Endothelial cell of umbilical vein (primary cell): Measurements from ENCODE around the gene LGI2. TPM values are rescaled to one million over a fixed set of nuclear protein-coding genes. Genes with fewer than 3 reads are reported as not detected.
A peak's percentile ranks its signal among the peaks of the same experiment; 100 is the strongest.

Source experiments
- BruUV-seq: library from RNA; stranded (reverse); fragments of 400-500 nt; replicated peaks from 2 replicates; lab custom pipeline; 2021; lab: Mats Ljungman, UMichigan
- CTCF ChIA-PET: fragments of 300-600, 350-600 bp; sonication (Branson Sonifier 250); formaldehyde crosslinking; loops from one replicate; lab custom pipeline; 2021; ENCODE audit warnings: antibody characterized with exemption, inconsistent platforms; lab: Charles Lee
- POLR2A ChIA-PET: fragments of 300-600, 350-600 bp; sonication (Branson Sonifier 250); formaldehyde crosslinking; loops from one replicate; lab custom pipeline; 2021; ENCODE audit warnings: antibody characterized with exemption, inconsistent platforms; lab: Charles Lee
- DNase-seq: peaks from one replicate; pipeline ENCODE4 v3.0.0-alpha.2; 2011; ENCODE audit warnings: low read depth, low spot score
- FAIRE-seq: peaks from 2 replicates; lab custom pipeline; 2011; peaks lifted over from hg19 to GRCh38; lab: Jason Lieb, UNC
- H2AFZ ChIP-seq: 2 replicates; pipeline ENCODE4 v1.6.0; 2012; ENCODE audit warnings: low read depth, low read length, control low read depth, inconsistent platforms
- H3K27ac ChIP-seq: 2 replicates; pipeline ENCODE4 v1.5.1; 2011; ENCODE audit warnings: low read depth, mild to moderate bottlenecking, control low read depth, low read length, moderate library complexity; ENCODE audit not compliant: insufficient read depth
- H3K27me3 ChIP-seq, 2 experiments: 2 replicates each; pipeline versions ENCODE4 v1.6.0 to v1.6.1; 2011; ENCODE audit warnings: low read length in 2 of 2, mixed read lengths in 1 of 2; ENCODE audit not compliant: control insufficient read depth in 2 of 2, insufficient read depth in 2 of 2
- H3K36me3 ChIP-seq, 2 experiments: 2 replicates in 1 of 2; 3 replicates in 1 of 2; pipeline ENCODE4 v1.5.1; 2011; ENCODE audit warnings: low read length in 2 of 2, mild to moderate bottlenecking in 1 of 2, moderate library complexity in 1 of 2; ENCODE audit not compliant: control insufficient read depth in 2 of 2, insufficient read depth in 2 of 2; ENCODE audit errors: extremely low read depth in 1 of 2
- H3K4me1 ChIP-seq: 3 replicates; pipeline ENCODE4 v1.5.1; 2011; ENCODE audit warnings: mild to moderate bottlenecking, low read length; ENCODE audit not compliant: control insufficient read depth, insufficient read depth; ENCODE audit errors: extremely low read depth
- H3K4me2 ChIP-seq: 2 replicates; pipeline ENCODE4 v1.6.1; 2011; ENCODE audit warnings: low read length, control low read depth, mixed read lengths; ENCODE audit not compliant: insufficient read depth
- H3K4me3 ChIP-seq, 3 experiments: fragments of 200-600 bp in 1 of 3; sonication (generic), shearing (Covaris generic) in 1 of 3; replicated peaks in 1 of 3; 2 replicates each; pipeline ENCODE4 v1.5.1; 2011 to 2016; ENCODE audit warnings: control low read depth in 3 of 3, low read length in 3 of 3, mild to moderate bottlenecking in 2 of 3, inconsistent platforms in 1 of 3, low read depth in 1 of 3, moderate library complexity in 1 of 3; ENCODE audit not compliant: insufficient read depth in 1 of 3
- H3K79me2 ChIP-seq: 2 replicates; pipeline ENCODE4 v1.6.0; 2012; ENCODE audit warnings: low read length, inconsistent platforms; ENCODE audit not compliant: control insufficient read depth, insufficient read depth
- H3K9ac ChIP-seq: replicated peaks from 2 replicates; pipeline ENCODE3; 2011; ENCODE audit warnings: low read length, control low read depth; ENCODE audit not compliant: insufficient read depth; ENCODE audit errors: extremely low read depth
- H3K9me1 ChIP-seq: replicated peaks from 3 replicates; pipeline ENCODE4 v1.6.0; 2011; ENCODE audit warnings: mild to moderate bottlenecking, low read length; ENCODE audit not compliant: control insufficient read depth, insufficient read depth; ENCODE audit errors: extremely low read depth
- H3K9me3 ChIP-seq: replicated peaks from 2 replicates; pipeline ENCODE4 v1.5.1; 2012; ENCODE audit warnings: low read length, inconsistent platforms; ENCODE audit not compliant: control insufficient read depth, insufficient read depth
- H4K20me1 ChIP-seq: replicated peaks from 2 replicates; pipeline ENCODE3; 2011; ENCODE audit warnings: mild to moderate bottlenecking, low read length; ENCODE audit not compliant: control insufficient read depth, insufficient read depth; ENCODE audit errors: extremely low read depth
- EZH2 ChIP-seq: IDR thresholded peaks from 2 replicates; pipeline ENCODE4 v1.6.1; 2012; ENCODE audit warnings: borderline replicate concordance, low read depth, mild to moderate bottlenecking, moderate library complexity, low read length, inconsistent platforms; ENCODE audit not compliant: severe bottlenecking
- FOS ChIP-seq: IDR thresholded peaks from 2 replicates; pipeline ENCODE4 v1.6.1; 2011; ENCODE audit warnings: mild to moderate bottlenecking, low read length, moderate library complexity, borderline replicate concordance; ENCODE audit not compliant: insufficient read depth
- GATA2 ChIP-seq: IDR thresholded peaks from 2 replicates; pipeline ENCODE4 v1.7.0; 2011; ENCODE audit warnings: low read depth, mild to moderate bottlenecking, moderate library complexity, mixed read lengths, low read length; ENCODE audit not compliant: insufficient read length, insufficient read depth
- JUN ChIP-seq: IDR thresholded peaks from 2 replicates; pipeline ENCODE4 v1.6.1; 2011; ENCODE audit warnings: borderline replicate concordance, low read depth; ENCODE audit not compliant: insufficient read length, insufficient read depth
- MYC ChIP-seq: IDR thresholded peaks from one replicate; pipeline ENCODE4 v1.6.1; 2011; ENCODE audit warnings: mild to moderate bottlenecking, low read depth, low read length
- POLR2A ChIP-seq: IDR thresholded peaks from 2 replicates; pipeline ENCODE4 v1.6.1; 2012; ENCODE audit warnings: low read depth, mild to moderate bottlenecking, control low read depth, low read length
- POLR2AphosphoS5 ChIP-seq: IDR thresholded peaks from 2 replicates; pipeline ENCODE4 v1.6.1; 2012; ENCODE audit warnings: low read depth, mild to moderate bottlenecking, control low read depth, low read length, moderate library complexity; ENCODE audit not compliant: insufficient read depth
- dilution Hi-C: fragments of 300-500 bp; cut with MboI; formaldehyde crosslinking; loops from one replicate; pipeline ENCODE4 v1.15.0; 2019; ENCODE audit warnings: low sequenced_read_pairs; ENCODE audit not compliant: extremely low pct_ligation_motif_present
- intact Hi-C: fragments of 100-400 bp; cut with micrococcal nuclease; formaldehyde crosslinking; loops from one replicate; pipeline ENCODE4 v1.10.0; 2022
- polyA plus RNA-seq, 4 experiments: library from polyadenylated mRNA; depleted of rRNA in 3 of 4; stranded (reverse) in 3 of 4; unstranded in 1 of 4; fragments of >200 nt; gene quantifications; 2 replicates each; pipeline versions ENCODE4 v1.2.1 to v1.2.3, GENCODE V29; 2011 to 2012; ENCODE audit warnings: missing spikeins in 1 of 4
- total RNA-seq: library from RNA; stranded (reverse); gene quantifications from 2 replicates; pipeline ENCODE4 v1.2.3, GENCODE V29; 2021
- TF ChIP-seq, protein P1 (sequence below): IDR thresholded peaks from 2 replicates; pipeline ENCODE4 v1.6.1; 2011; ENCODE audit not compliant: insufficient read depth, insufficient read length
- TF ChIP-seq, protein P2 (sequence below), 2 donors: IDR thresholded peaks; 1 replicate in 1 of 2; 2 replicates in 1 of 2; pipeline ENCODE4 v1.5.1; 2011; ENCODE audit warnings: low read length in 2 of 2, mild to moderate bottlenecking in 2 of 2, moderate library complexity in 2 of 2, control low read depth in 1 of 2, inconsistent platforms in 1 of 2, low read depth in 1 of 2; ENCODE audit not compliant: insufficient read depth in 1 of 2; ENCODE audit errors: extremely low read depth in 1 of 2

Gene LGI2
- total and polyA plus RNA-seq, 2 donors (not counting 3 experiments of a cell fraction or from before 2014, with no cell fraction given): not detected

DNA sequence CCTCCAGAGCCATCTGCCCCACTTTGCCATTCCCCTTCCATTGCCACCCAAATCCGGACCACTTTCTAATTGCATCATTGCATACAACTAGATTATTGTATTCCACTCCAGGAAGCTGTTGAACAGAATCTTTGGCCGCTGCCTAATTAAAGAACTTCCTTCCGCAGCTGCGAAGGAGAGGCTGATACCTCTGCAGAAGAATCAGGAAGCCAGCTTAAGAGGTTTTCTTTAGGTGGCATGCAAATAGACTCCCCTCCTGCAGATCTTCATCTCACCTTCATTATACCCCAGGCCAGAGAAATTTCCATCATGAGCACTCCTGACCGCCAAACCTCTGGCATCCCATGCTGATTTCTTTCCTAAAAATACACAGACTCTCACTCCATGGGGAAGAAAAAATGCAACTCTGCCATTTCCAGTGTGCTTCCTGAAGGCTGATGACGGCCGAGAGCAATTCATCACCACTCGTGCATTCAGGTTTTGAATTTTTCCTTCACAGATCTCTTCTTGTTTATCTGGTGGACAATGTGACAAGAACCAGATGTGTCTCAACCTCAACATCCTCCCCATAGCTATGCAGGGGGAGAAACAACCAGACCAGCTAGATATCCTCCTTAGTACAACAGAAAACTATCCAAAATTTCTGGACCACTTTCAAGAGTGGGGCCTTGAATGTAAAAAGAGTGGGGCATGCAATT, 31.2 kb downstream of the LGI2 start:
- Histone ChIP-seq H3K27me3 (no peaks in the 10 kb centered on the region), H3K79me2 (no peaks in the 10 kb centered on the region), H3K36me3 (no peaks in the 10 kb centered on the region), H3K9me3 (no peaks in the 10 kb centered on the region), H3K9me1 (no peaks in the 10 kb centered on the region), H3K4me2 (no peak overlapping the region), H3K9ac (no peak overlapping the region), H2AFZ (no peak overlapping the region), H3K4me3 (no peak overlapping the region), H4K20me1 (no peaks in the 10 kb centered on the region), H3K4me1 (peaks cover 19% of the 10 kb centered on the region), H3K27ac (no peak overlapping the region)
- POLR2A ChIA-PET: no interaction called here
- intact Hi-C loops (no loop called here), dilution Hi-C loops (no loop called here)
- CTCF ChIA-PET: interaction anchor here (1.2 to 4.5 kb wide), 2 partner anchors 19 to 313 kb away, joined by 3 to 31 read pairs; partner anchors contain the start of gene ZCCHC4
- TF ChIP-seq GATA2 (no peak), POLR2AphosphoS5 (no peak), FOS (no peak), MYC (no peak), EZH2 (no peak), JUN (no peak), POLR2A (no peak)
- TF ChIP-seq, protein P1, sequence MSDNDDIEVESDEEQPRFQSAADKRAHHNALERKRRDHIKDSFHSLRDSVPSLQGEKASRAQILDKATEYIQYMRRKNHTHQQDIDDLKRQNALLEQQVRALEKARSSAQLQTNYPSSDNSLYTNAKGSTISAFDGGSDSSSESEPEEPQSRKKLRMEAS: no peak
- TF ChIP-seq, protein P2, sequence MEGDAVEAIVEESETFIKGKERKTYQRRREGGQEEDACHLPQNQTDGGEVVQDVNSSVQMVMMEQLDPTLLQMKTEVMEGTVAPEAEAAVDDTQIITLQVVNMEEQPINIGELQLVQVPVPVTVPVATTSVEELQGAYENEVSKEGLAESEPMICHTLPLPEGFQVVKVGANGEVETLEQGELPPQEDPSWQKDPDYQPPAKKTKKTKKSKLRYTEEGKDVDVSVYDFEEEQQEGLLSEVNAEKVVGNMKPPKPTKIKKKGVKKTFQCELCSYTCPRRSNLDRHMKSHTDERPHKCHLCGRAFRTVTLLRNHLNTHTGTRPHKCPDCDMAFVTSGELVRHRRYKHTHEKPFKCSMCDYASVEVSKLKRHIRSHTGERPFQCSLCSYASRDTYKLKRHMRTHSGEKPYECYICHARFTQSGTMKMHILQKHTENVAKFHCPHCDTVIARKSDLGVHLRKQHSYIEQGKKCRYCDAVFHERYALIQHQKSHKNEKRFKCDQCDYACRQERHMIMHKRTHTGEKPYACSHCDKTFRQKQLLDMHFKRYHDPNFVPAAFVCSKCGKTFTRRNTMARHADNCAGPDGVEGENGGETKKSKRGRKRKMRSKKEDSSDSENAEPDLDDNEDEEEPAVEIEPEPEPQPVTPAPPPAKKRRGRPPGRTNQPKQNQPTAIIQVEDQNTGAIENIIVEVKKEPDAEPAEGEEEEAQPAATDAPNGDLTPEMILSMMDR (IDR thresholded peaks at IDR 0.05; ENCODE audit: extremely low read depth in 1 of 2, insufficient read depth in 1 of 2, low read depth in 1 of 2, low read length in 2 of 2): no peak
- BruUV-seq: no TSS peak
- DNase-seq (no peak), FAIRE-seq (peak; percentile 62)
